Keratinocyte (primary cell): Measurements from ENCODE around the gene LRIG1. TPM values are rescaled to one million over a fixed set of nuclear protein-coding genes. Genes with fewer than 3 reads are reported as not detected.

Source experiments
- DNase-seq: peaks from one replicate; pipeline ENCODE4 v3.0.0-alpha.2; 2011; ENCODE audit warnings: low read depth, missing footprints, low spot score
- FAIRE-seq: peaks from 2 replicates; lab custom pipeline; 2011; peaks lifted over from hg19 to GRCh38; lab: Jason Lieb, UNC
- H2AFZ ChIP-seq: 2 replicates; pipeline ENCODE4 v1.6.0; 2012; ENCODE audit warnings: low read length, control low read depth, inconsistent platforms; ENCODE audit not compliant: control insufficient read depth
- H3K27ac ChIP-seq: 2 replicates; pipeline ENCODE4 v1.5.1; 2011; ENCODE audit warnings: low read length; ENCODE audit not compliant: control insufficient read depth, insufficient read depth
- H3K27me3 ChIP-seq: 3 replicates; pipeline ENCODE4 v1.6.0; 2011; ENCODE audit warnings: low read length; ENCODE audit not compliant: control insufficient read depth, insufficient read depth; ENCODE audit errors: extremely low read depth
- H3K36me3 ChIP-seq, 2 experiments: 2 replicates in 1 of 2; 3 replicates in 1 of 2; pipeline ENCODE4 v1.5.1; 2011; ENCODE audit warnings: low read length in 2 of 2, mild to moderate bottlenecking in 1 of 2; ENCODE audit not compliant: control insufficient read depth in 2 of 2, insufficient read depth in 2 of 2; ENCODE audit errors: extremely low read depth in 1 of 2
- H3K4me1 ChIP-seq: 3 replicates; pipeline ENCODE4 v1.5.1; 2011; ENCODE audit warnings: low read length; ENCODE audit not compliant: control insufficient read depth, insufficient read depth; ENCODE audit errors: extremely low read depth
- H3K4me2 ChIP-seq: 3 replicates; pipeline ENCODE4 v1.6.0; 2011; ENCODE audit warnings: low read depth, low read length; ENCODE audit not compliant: control insufficient read depth, insufficient read depth; ENCODE audit errors: extremely low read depth
- H3K4me3 ChIP-seq, 3 experiments: fragments of 200-600 bp in 1 of 3; sonication (generic) in 1 of 3; 2 replicates in 2 of 3; 3 replicates in 1 of 3; pipeline ENCODE4 v1.5.1; 2011 to 2016; ENCODE audit warnings: low read length in 3 of 3, mild to moderate bottlenecking in 3 of 3, control low read depth in 2 of 3, inconsistent platforms in 1 of 3, low read depth in 1 of 3, mixed read lengths in 1 of 3, mixed run types in 1 of 3, moderate library complexity in 1 of 3; ENCODE audit not compliant: control insufficient read depth in 2 of 3, insufficient read depth in 2 of 3; ENCODE audit errors: extremely low read depth in 1 of 3
- H3K79me2 ChIP-seq: 2 replicates; pipeline ENCODE4 v1.6.0; 2012; ENCODE audit warnings: low read length; ENCODE audit not compliant: control insufficient read depth, insufficient read depth
- H3K9ac ChIP-seq: 3 replicates; pipeline ENCODE4 v1.6.0; 2011; ENCODE audit warnings: low read length; ENCODE audit not compliant: control insufficient read depth, insufficient read depth; ENCODE audit errors: extremely low read depth
- H3K9me1 ChIP-seq: 3 replicates; pipeline ENCODE4 v1.6.0; 2011; ENCODE audit warnings: low read length; ENCODE audit not compliant: control insufficient read depth, insufficient read depth; ENCODE audit errors: extremely low read depth
- H3K9me3 ChIP-seq: 2 replicates; pipeline ENCODE4 v1.5.1; 2012; ENCODE audit warnings: low read depth, low read length; ENCODE audit not compliant: control insufficient read depth
- H4K20me1 ChIP-seq: 3 replicates; pipeline ENCODE4 v1.6.0; 2011; ENCODE audit warnings: low read length; ENCODE audit not compliant: control insufficient read depth, insufficient read depth; ENCODE audit errors: extremely low read depth
- CTCF ChIP-seq, 3 experiments: IDR thresholded peaks in 1 of 3; conservative IDR thresholded peaks in 1 of 3; optimal IDR thresholded peaks in 1 of 3; 2 replicates in 2 of 3; 3 replicates in 1 of 3; pipeline versions ENCODE3 to v1.5.1; 2011; ENCODE audit warnings: low read length in 3 of 3, mild to moderate bottlenecking in 3 of 3, moderate library complexity in 2 of 3, control low read depth in 1 of 3, inconsistent platforms in 1 of 3; ENCODE audit not compliant: insufficient read depth in 2 of 3; ENCODE audit errors: extremely low read depth in 1 of 3
- EZH2 ChIP-seq: IDR thresholded peaks from one replicate; pipeline ENCODE4 v1.6.1; 2012; ENCODE audit warnings: inconsistent platforms, mild to moderate bottlenecking, low read length, moderate library complexity
- dilution Hi-C: fragments of 300-500 bp; cut with MboI; formaldehyde crosslinking; loops from one replicate; pipeline ENCODE4 v1.7.0; 2020; ENCODE audit warnings: low sequenced_read_pairs; ENCODE audit not compliant: extremely low pct_ligation_motif_present
- polyA plus RNA-seq, 5 experiments: library from polyadenylated mRNA; depleted of rRNA in 3 of 5; stranded (reverse) in 3 of 5; stranded (forward) in 1 of 5; unstranded in 1 of 5; fragments of >200 nt; gene quantifications; 1 replicate in 1 of 5; 2 replicates in 3 of 5; 3 replicates in 1 of 5; pipeline versions ENCODE4 v1.2.1 to v1.2.3, GENCODE V29; 2011 to 2012; ENCODE audit warnings: missing spikeins in 2 of 5, low read depth in 1 of 5, low replicate concordance in 1 of 5

The LRIG1 gene
- polyA plus RNA-seq, 1 donor (not counting 4 experiments of a cell fraction or from before 2014, with no cell fraction given) = 17.2 TPM

- H3K4me3 ChIP-seq = no peak overlapping the region
- dilution Hi-C loops = no loop called here
- TF ChIP-seq EZH2 (no peak), CTCF (optimal IDR thresholded peaks at IDR 0.05 in 1 of 3, IDR thresholded peaks at IDR 0.05 in 1 of 3, conservative IDR thresholded peaks at IDR 0.05 in 1 of 3; ENCODE audit: extremely low read depth in 1 of 3, insufficient read depth in 2 of 3, low read length in 3 of 3) (no peak)
- FAIRE-seq (no peak), DNase-seq (no peak)
- no peaks in the 10 kb centered on the region for H3K79me2 ChIP-seq
- no peaks in the 10 kb centered on the region for H3K4me1 ChIP-seq
- H3K9ac ChIP-seq = no peak overlapping the region
- H3K4me2 ChIP-seq = no peak overlapping the region
- H3K9me3 ChIP-seq = no peaks in the 10 kb centered on the region
- no peaks in the 10 kb centered on the region for H3K27me3 ChIP-seq
- H3K36me3 ChIP-seq = peaks cover 8 to 29% of the 10 kb centered on the region in 2 experiments
- H2AFZ ChIP-seq = no peak overlapping the region
- H3K9me1 ChIP-seq = no peaks in the 10 kb centered on the region
- H4K20me1 ChIP-seq = no peaks in the 10 kb centered on the region
- no peak overlapping the region for H3K27ac ChIP-seq
Observed at GRCh38 chr3:66376568-66376967, 124.3 kb downstream of the LRIG1 start.

- Histone ChIP-seq H3K4me1 (no peaks in the 10 kb centered on the region), H3K4me3 (no peak overlapping the region), H3K9me3 (no peaks in the 10 kb centered on the region), H3K4me2 (no peak overlapping the region), H3K36me3 (peaks cover 2 to 12% of the 10 kb centered on the region in 2 experiments), H3K9ac (no peak overlapping the region), H3K27me3 (no peaks in the 10 kb centered on the region), H3K27ac (no peak overlapping the region), H2AFZ (no peak overlapping the region), H4K20me1 (no peaks in the 10 kb centered on the region), H3K79me2 (no peaks in the 10 kb centered on the region), H3K9me1 (no peaks in the 10 kb centered on the region)
- no peak for FAIRE-seq
- peak in 1 of 3 experiments; percentile 52 for TF ChIP-seq CTCF (optimal IDR thresholded peaks at IDR 0.05 in 1 of 3, IDR thresholded peaks at IDR 0.05 in 1 of 3, conservative IDR thresholded peaks at IDR 0.05 in 1 of 3; ENCODE audit: extremely low read depth in 1 of 3, insufficient read depth in 2 of 3, low read length in 3 of 3)
- no peak for TF ChIP-seq EZH2
- dilution Hi-C loops = no loop called here
- no peak for DNase-seq
Observed at GRCh38 chr3:66372681-66373350, 128.0 kb downstream of the LRIG1 start.
